GM21447 (cell line): ENCODE measurements around the gene FAAH.

Experiments
- ATAC-seq: cut with Tn5 transposase; IDR thresholded peaks from one replicate; pipeline ENCODE4 v1.9.1; 2021; ENCODE audit not compliant: unreplicated experiment

Gene FAAH

GRCh38 chr1:46421739-46422138 is 27.6 kb downstream of the FAAH start:
- ATAC-seq: no peak

- ATAC-seq: no peak
These were observed 28.2 kb downstream of the FAAH start for GRCh38 chr1:46422261-46422871.

DNA sequence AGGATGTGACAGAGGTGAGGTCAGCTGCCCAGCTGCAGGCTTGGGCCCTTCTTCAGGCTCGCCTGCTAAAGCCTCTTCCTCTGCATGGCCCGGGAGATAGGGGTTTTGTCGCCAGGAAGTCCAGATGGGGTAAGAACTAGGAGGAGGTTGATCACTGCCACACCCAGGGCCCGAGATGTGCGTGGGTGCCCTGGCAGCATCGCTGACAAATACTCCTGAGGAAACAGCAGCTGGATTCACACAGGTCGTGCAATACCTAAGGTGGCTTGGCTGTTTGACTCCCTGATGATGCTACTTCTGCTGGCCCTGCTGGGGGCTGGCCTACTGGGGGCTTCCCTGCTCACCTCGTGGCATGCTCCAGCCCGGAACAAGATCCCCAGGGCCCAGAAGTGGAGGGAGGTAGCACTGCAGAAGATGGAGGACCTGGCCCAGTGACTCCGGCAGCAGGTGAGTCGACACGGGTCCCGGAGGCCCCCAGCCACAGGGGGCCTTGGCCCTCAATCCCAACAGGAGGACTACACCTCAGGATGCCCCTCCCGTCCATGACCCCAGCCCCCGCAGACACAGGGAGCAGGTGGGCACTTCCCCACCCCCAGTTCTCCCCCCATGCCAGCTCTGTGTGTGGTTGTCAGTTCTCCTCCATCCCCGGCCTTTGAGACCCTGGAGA is 29.6 kb downstream of the FAAH start:
- no peak for ATAC-seq

DNA sequence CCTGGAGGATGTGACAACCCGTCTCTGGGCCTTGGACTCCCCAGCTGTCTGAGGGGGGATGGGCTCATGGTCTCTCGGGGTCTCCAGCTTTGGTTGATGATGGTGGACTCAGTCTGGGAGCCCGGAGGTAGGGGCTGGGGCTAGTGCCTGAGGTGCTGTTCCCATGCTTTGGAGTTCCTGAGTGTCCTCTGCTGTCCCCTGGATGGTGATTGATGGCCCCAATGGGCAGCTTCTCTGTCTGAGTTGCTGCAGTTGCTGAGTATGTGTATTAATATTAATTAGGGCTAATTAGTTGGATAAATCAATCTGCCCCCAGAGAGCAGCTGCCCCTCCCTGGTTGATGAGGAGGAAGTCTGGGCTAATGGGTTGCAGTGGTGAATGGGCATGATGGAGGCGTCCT is 30.6 kb downstream of the FAAH start:
- no peak for ATAC-seq

- no peak for ATAC-seq
These were observed 31.6 kb downstream of the FAAH start for GRCh38 chr1:46425726-46426125.

GRCh38 chr1:46427541-46427940 is 33.4 kb downstream of the FAAH start:
- ATAC-seq: no peak

GRCh38 chr1:46429436-46429835 is 35.3 kb downstream of the FAAH start:
- no peak for ATAC-seq

- ATAC-seq: no peak
These were observed 37.6 kb downstream of the FAAH start for GRCh38 chr1:46431695-46432094.

DNA sequence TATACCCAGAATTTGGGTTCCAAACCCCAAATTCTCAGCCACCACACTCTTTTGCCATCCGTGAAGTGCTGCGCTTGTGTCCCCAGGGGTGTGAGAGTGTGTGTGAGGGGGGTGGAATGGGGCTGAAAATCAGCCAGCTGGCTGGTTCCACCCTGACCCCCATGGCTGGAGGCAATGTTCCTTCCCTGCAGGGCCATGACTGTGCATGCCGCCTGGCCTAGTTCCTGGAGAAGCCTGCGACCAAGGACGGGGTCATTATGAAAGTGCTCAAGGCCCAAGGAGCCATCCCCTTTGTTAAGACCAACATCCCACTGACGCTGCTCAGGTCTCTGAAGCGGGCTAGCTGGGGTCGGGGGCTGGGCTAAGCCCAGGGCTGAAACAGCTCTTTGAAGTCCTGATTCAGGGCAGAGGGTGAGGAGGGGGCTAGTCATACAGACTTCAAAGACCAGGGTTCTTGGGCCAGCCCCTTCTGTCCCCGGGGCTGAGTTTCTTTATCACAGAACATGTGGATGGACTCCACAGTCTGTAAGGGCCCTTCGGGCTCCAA is 38.7 kb downstream of the FAAH start:
- no peak for ATAC-seq

DNA sequence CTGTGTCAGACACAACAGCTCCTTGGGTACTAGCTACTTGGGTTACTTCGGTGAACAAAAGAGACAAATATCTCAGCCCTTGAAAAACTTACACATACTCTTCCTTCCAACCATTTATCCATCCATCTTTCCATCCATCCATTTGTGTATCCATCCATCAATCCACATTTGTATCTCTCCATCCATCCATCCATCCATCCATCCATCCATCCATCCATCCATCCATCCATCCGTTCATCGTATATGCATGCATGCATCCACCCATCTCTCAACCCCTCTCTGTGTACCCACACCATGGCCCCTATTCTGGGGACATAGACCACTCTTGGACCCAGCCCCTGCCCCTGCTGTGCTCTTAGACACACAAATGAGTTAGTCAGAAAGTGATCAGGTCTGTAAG is 40.2 kb downstream of the FAAH start:
- no peak for ATAC-seq

GRCh38 chr1:46436844-46437243 is 42.7 kb downstream of the FAAH start:
- no peak for ATAC-seq

DNA sequence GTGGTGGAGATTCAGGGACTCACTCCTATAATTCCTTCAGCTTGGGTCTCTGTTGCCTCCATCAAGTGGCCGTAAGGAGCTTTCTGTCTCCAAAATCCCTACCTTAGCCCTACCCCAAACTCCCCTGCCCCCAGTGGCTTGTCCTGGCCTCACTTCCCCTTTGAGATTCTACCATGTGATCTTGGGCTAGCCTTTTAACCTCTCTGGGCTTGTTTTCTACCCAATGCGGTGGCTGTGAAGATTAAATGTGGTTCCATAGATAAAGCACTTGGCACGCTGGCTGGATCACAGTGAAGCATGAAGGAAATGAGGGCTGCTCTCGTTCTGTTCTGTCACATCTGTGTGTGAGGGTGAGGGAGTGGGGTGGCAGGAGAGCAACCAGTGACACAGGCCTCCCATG is 43.6 kb downstream of the FAAH start:
- ATAC-seq: no peak

DNA sequence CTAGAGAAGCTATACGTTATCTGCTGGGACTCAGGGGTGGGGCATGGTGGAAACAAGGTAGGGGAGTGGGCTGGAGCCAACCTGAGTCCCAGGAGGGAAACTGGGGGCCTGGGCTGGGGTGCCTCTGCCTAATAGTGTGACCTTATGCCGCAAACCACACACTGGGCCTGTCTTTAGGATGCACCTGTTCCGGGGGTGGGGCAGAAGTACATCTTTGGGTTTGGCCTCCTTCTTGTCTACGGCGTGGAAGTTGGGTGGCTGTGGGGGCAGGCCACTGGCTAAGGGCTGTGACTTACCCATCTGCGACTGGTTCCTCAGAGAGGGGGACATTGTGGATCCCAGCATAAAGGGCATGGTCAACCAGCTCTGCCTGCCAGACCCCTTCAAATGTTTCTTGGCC is 44.2 kb downstream of the FAAH start:
- no peak for ATAC-seq

DNA sequence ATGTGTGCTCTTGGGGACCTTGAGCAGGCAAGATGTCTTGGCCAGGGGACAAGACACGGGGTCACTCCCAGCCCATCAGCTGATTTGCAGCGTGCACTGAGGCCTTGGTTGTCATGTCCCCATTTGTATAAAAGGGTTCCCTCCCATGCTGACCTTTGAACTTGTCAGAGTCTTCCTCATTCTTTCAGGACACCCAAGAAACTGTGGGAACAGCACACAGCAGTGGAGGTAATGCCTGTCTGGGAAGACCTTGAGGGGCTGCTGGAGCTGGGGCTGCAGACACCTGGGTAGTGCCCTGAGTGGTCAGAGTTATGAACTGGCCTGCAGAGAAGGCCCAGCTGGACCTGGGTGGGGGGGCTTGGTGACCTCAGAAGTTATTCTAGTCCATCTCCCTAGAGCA is 46.4 kb downstream of the FAAH start:
- ATAC-seq: no peak

- peak; percentile 77 for ATAC-seq
These were observed 48.4 kb downstream of the FAAH start for GRCh38 chr1:46442317-46443161.

GRCh38 chr1:46444466-46444865 is 50.3 kb downstream of the FAAH start:
- no peak for ATAC-seq

DNA sequence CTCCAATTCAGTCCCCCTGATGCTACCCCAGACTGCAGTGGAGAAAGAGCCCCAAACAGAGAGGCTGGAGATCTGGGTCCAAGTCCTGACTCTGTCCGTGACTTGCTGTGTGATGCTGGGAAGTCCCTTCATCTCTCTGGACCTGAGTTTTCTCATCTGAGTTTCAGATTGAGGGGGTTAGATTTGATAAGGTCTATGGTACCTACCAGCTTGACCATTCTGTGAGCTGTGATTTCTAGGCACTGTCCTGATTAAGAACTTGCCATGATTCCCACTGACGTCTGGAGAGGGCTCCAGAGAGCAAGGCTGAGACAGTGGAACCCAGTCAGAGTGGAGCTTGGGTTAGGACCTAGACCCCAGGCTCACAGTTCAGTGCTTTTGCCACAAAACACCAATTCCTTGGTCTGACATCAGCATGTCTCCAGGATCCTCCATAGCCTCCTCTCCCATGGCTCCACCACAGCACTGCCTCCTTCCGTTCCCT is 51.7 kb downstream of the FAAH start:
- no peak for ATAC-seq

- no peak for ATAC-seq
These were observed 52.8 kb downstream of the FAAH start for GRCh38 chr1:46446646-46447498.

DNA sequence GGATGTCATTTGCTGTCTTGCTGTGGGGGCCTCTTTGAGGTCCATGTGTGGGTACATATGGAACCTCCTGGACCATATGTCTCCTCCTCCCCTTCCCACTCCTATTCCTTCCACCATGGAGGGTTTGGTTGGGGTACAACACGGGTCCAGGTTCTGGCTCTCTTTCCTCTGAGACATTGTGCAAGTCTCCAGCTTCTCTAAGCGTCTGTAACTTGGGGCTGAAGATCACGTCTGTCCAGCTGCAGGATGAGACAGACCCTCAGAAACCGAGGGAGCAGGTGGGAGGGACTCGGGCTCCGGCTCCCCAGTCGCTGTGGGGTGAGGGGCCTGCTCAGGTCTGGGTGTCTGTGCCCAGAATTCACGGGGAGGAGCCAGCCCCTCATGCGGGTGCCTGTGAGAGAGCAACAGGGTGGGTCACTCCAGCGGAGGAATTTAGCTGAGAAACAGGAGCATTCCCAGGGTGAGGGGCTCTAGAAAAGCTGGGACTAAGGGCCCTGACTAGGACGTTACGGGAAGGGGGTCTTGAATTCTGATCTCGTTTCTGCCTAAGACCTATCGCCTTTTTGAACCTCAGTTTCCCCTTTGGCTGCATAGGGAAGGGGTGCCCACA is 53.5 kb downstream of the FAAH start:
- ATAC-seq: no peak
